Sigmoid colon (tissue), 7 donors: ENCODE results near the gene PRIMPOL. TPM values are rescaled to one million over a fixed set of nuclear protein-coding genes. Genes with fewer than 3 reads are reported as not detected.

Experiments used
- DNase-seq: peaks from one replicate; pipeline ENCODE4 v3.0.0-alpha.2; 2019
- H3K27ac ChIP-seq, 4 donors: fragments of 200-600 bp; sonication (generic); one replicate each; pipeline ENCODE4 v1.5.1; 2016 to 2019; ENCODE audit warnings: mild to moderate bottlenecking in 1 of 4
- H3K27me3 ChIP-seq, 3 donors: fragments of 200-600 bp; sonication (generic); one replicate each; pipeline ENCODE4 v1.5.1; 2019; ENCODE audit warnings: mild to moderate bottlenecking in 1 of 3
- H3K36me3 ChIP-seq, 4 donors: fragments of 200-600 bp; sonication (generic); one replicate each; pipeline ENCODE4 v1.5.1; 2016 to 2019
- H3K4me1 ChIP-seq, 4 donors: fragments of 200-600 bp; sonication (generic); one replicate each; pipeline ENCODE4 v1.5.1; 2017 to 2019
- H3K4me3 ChIP-seq, 4 donors: fragments of 200-600 bp; sonication (generic); one replicate each; pipeline ENCODE4 v1.5.1; 2017 to 2019; ENCODE audit warnings: mild to moderate bottlenecking in 2 of 4, moderate library complexity in 1 of 4
- H3K9me3 ChIP-seq, 4 donors: fragments of 200-600 bp in 3 of 4; sonication (generic) in 3 of 4; one replicate each; pipeline versions ENCODE4 v1.5.1 to v1.6.1; 2013 to 2019
- CTCF ChIP-seq, 4 experiments: fragments of 450-650 bp in 3 of 4; fragments of 200-600 bp in 1 of 4; IDR thresholded peaks; one replicate each; pipeline ENCODE4 v1.5.1; 2016 to 2019; ENCODE audit warnings: antibody characterized with exemption in 4 of 4, mild to moderate bottlenecking in 3 of 4, moderate library complexity in 2 of 4
- EP300 ChIP-seq, 4 donors: sonication (generic); formaldehyde crosslinking; IDR thresholded peaks; one replicate each; pipeline ENCODE4 v1.6.1; 2017; ENCODE audit warnings: antibody characterized with exemption in 4 of 4
- POLR2A ChIP-seq, 2 donors: fragments of 450-650 bp; IDR thresholded peaks; one replicate each; pipeline ENCODE4 v1.6.1; 2016; ENCODE audit warnings: antibody characterized with exemption in 2 of 2, mild to moderate bottlenecking in 2 of 2, moderate library complexity in 2 of 2
- POLR2AphosphoS5 ChIP-seq, 4 donors: sonication (generic); formaldehyde crosslinking; IDR thresholded peaks; one replicate each; pipeline ENCODE4 v1.6.1; 2017; ENCODE audit warnings: antibody characterized with exemption in 4 of 4
- WGBS, 2 donors: extraction: QIAGEN DNeasy Blood & Tissue Kit; methylation state at CpG; one replicate each; pipeline ENCODE4 v1.1.7; 2013; 5-methylcytosine and 5-hydroxymethylcytosine counted together
- intact Hi-C: fragments of 100-400 bp; cut with DNase I; formaldehyde crosslinking; loops from one replicate; pipeline ENCODE4 v1.15.1; 2023
- polyA plus RNA-seq, 3 donors: library from polyadenylated mRNA; stranded (reverse); fragments of 200-250 nt; gene quantifications; one replicate each; pipeline ENCODE4 v1.2.3, GENCODE V29; 2013
- total RNA-seq, 4 donors: library from RNA; depleted of rRNA; stranded (reverse); fragments of >200 nt; gene quantifications; one replicate each; pipeline ENCODE4 v1.1.0, GENCODE V29; 2016
- donor health status: healthy with polysubstance abuse.
- donor health status: Bipolar disorder and iron deficiency.
- donor health status: healthy.

The PRIMPOL gene
- total and polyA plus RNA-seq, 7 donors: 12.0 to 67.3 (median 30.5) TPM

DNA sequence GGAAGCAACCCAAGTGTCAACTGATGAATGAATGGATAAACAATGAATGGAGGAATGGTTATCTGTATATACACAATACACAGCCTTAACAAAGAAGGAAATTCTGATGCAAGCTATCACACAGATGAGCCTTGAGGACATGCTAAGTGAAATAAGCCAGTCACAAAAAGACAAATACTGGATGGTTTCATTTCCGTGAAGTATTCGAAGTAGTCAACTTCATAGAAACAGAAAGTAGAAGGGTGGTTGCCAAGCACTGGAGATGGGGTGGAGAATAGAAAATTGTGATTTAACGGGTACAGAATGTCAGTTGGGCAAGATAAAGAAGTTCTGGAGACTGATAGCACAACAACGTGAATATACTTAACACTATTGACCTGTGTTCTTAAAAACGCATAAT, 56.2 kb downstream of the PRIMPOL start:
- H3K27me3 ChIP-seq: no peaks in the 10 kb centered on the region
- no peaks in the 10 kb centered on the region for H3K9me3 ChIP-seq
- no peak overlapping the region for H3K4me3 ChIP-seq
- intact Hi-C loops: no loop called here
- DNase-seq: no peak
- TF ChIP-seq CTCF (IDR thresholded peaks at IDR 0.05) (no peak), POLR2AphosphoS5 (IDR thresholded peaks at IDR 0.05) (no peak), POLR2A (IDR thresholded peaks at IDR 0.05) (no peak), EP300 (IDR thresholded peaks at IDR 0.05) (no peak)
- no peak overlapping the region for H3K27ac ChIP-seq
- no peaks in the 10 kb centered on the region for H3K36me3 ChIP-seq
- WGBS, 2 donors: 77 to 89% methylated on average over 5 of the region's 5 CpGs
- no peaks in the 10 kb centered on the region for H3K4me1 ChIP-seq

GRCh38 chr4:184706453-184706852, 56.9 kb downstream of the PRIMPOL start:
- Histone ChIP-seq H3K36me3 (no peaks in the 10 kb centered on the region), H3K27me3 (no peaks in the 10 kb centered on the region), H3K9me3 (no peaks in the 10 kb centered on the region), H3K4me1 (no peaks in the 10 kb centered on the region), H3K4me3 (no peak overlapping the region), H3K27ac (no peak overlapping the region)
- DNase-seq: no peak
- intact Hi-C loops: no loop called here
- 73 to 79% methylated on average over 1 of the region's 1 CpG for WGBS, 2 donors
- TF ChIP-seq EP300 (IDR thresholded peaks at IDR 0.05): no peak
- no peak for TF ChIP-seq CTCF (IDR thresholded peaks at IDR 0.05)
- TF ChIP-seq POLR2A (IDR thresholded peaks at IDR 0.05): no peak
- TF ChIP-seq POLR2AphosphoS5 (IDR thresholded peaks at IDR 0.05): no peak

- TF ChIP-seq EP300 (IDR thresholded peaks at IDR 0.05) (no peak), POLR2A (IDR thresholded peaks at IDR 0.05) (no peak), POLR2AphosphoS5 (IDR thresholded peaks at IDR 0.05) (no peak), CTCF (IDR thresholded peaks at IDR 0.05) (no peak)
- H3K36me3 ChIP-seq: no peaks in the 10 kb centered on the region
- H3K4me1 ChIP-seq: no peaks in the 10 kb centered on the region
- no peak for DNase-seq
- no peak overlapping the region for H3K4me3 ChIP-seq
- H3K27ac ChIP-seq: no peak overlapping the region
- no peaks in the 10 kb centered on the region for H3K27me3 ChIP-seq
- intact Hi-C loops: no loop called here
- H3K9me3 ChIP-seq: no peaks in the 10 kb centered on the region
These were observed 62.8 kb downstream of the PRIMPOL start for GRCh38 chr4:184712322-184712721.

DNA sequence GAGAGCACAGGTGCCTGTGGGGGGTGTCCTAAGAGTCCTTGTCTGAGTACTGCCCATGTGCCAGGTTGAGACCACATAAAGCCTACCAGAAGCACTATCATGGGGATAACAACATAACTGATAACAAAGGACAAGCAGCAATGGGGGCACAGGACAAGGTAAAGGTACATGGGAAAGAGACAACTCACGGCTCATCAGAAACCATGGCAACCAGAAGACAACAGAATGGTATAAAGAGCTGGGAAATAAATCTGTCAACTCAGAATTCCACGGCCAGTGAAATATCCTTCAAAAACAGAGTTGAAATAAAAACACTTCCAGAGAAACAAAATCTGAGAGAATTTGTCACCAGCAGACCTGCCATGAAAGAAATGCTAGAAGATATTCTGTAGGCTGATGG, 64.3 kb downstream of the PRIMPOL start:
- TF ChIP-seq POLR2AphosphoS5 (IDR thresholded peaks at IDR 0.05) (no peak), POLR2A (IDR thresholded peaks at IDR 0.05) (no peak), CTCF (IDR thresholded peaks at IDR 0.05) (no peak), EP300 (IDR thresholded peaks at IDR 0.05) (no peak)
- 94 to 95% methylated on average over 2 of the region's 2 CpGs for WGBS, 2 donors
- no peak for DNase-seq

GRCh38 chr4:184715526-184715925, 66.0 kb downstream of the PRIMPOL start:
- DNase-seq: no peak
- Histone ChIP-seq H3K4me3 (no peak overlapping the region), H3K27me3 (no peaks in the 10 kb centered on the region), H3K36me3 (no peaks in the 10 kb centered on the region), H3K27ac (no peak overlapping the region), H3K9me3 (peaks cover 0 to 3% (median 0%) of the 10 kb centered on the region in 4 donors), H3K4me1 (no peaks in the 10 kb centered on the region)
- TF ChIP-seq POLR2A (IDR thresholded peaks at IDR 0.05) (no peak), EP300 (IDR thresholded peaks at IDR 0.05) (no peak), POLR2AphosphoS5 (IDR thresholded peaks at IDR 0.05) (no peak), CTCF (IDR thresholded peaks at IDR 0.05) (no peak)
- WGBS, 2 donors: 96 to 98% methylated on average over 4 of the region's 4 CpGs
- intact Hi-C loops: no loop called here

More for the DNA sequence above, 64.3 kb downstream of the PRIMPOL start:
- H3K36me3 ChIP-seq: no peaks in the 10 kb centered on the region
- H3K9me3 ChIP-seq: no peaks in the 10 kb centered on the region
- no peak overlapping the region for H3K4me3 ChIP-seq
- intact Hi-C loops: no loop called here
- no peaks in the 10 kb centered on the region for H3K4me1 ChIP-seq
- no peak overlapping the region for H3K27ac ChIP-seq
- no peaks in the 10 kb centered on the region for H3K27me3 ChIP-seq
